GM18499 (cell line): ENCODE measurements around the gene SPRR4.

Source experiments
- ATAC-seq: cut with Tn5 transposase; IDR thresholded peaks from one replicate; pipeline ENCODE4 v1.9.1; 2021; ENCODE audit warnings: moderate number of reproducible peaks; ENCODE audit not compliant: insufficient read depth, unreplicated experiment

SPRR4 gene, protein sequence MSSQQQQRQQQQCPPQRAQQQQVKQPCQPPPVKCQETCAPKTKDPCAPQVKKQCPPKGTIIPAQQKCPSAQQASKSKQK

DNA sequence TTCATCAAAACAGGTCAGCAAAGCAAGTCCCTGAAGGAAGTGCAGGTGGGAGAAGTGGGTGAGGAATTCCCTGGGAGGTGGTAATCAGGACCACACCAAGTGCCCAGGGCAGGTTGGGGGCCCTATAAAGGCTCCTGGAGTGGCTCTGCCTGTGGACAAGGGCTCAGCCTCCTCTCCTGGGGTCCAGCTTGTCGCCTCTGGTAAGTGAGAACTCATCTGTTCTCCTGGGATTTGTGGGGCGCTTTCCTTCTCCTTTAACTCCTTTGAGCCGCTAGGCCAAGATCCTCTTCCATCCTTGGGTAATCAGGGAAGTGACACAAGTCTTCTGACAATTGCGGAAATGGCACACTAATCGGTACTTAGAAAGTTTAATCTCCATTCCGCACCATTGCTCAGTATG, at the start of gene SPRR4:
Gene SPRR4 (plus strand): TSS at position 154 of the 400 bp plus-strand sequence. CDS start 1,243 bp downstream, outside the sequence.
- ATAC-seq = no peak

DNA sequence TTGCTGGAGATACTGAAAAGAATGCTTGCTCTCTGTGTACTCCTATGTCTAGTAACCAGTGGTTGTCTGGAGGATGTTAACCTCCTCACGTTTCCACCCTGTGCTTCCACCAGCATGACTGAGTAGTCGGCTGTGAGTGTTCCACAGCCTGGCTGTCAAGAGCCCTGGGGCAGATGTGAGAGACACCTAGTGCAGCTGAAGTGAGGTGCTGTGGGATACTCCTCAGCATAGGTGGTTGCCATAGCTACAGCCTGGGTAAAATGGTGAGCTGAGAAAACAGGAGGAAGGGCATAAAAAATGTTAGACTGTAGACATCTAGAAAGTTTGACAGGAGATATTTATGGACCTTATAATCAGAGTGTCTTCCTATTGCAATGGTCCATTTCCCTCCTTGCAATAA, 46.3 kb upstream of the SPRR4 start:
- no peak for ATAC-seq

DNA sequence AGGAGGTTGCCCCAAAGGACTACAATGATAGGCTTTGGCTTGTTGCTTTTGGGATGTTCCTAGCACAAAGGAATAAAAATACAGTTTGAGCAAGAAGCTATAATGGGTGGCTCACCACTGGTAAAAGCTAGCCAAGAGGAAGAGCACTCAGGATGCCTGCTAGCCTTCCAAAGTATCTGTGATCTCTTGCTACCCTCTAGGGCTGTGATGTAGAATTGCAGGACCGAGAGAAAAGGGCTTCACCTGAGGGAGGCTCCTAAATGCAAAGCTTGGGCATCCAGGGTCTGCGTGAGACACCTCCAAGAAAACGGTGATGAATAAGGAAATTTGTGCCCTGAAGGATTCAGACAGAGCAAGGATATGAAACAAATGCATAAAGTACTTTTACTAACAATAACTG, 44.4 kb upstream of the SPRR4 start:
- no peak for ATAC-seq

DNA sequence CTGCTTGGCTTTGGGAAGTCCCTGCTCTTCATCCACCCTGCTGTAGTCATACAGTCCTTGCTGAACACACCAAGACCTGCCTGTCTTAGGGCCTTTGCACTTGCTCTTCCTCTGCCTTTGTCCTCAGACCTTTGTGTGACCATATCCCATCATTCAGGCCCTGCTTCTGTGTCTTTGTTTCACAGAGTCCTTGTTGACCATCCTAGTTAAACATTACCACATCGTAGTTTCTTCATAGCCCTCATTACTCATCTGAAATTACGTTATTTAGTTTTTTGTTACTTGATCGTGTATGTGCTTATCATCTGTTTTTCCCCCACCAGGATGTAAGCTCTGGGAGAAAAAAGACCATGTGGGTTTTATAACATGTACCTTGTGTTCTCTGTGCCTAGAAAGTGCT, 41.8 kb upstream of the SPRR4 start:
- ATAC-seq = no peak

DNA sequence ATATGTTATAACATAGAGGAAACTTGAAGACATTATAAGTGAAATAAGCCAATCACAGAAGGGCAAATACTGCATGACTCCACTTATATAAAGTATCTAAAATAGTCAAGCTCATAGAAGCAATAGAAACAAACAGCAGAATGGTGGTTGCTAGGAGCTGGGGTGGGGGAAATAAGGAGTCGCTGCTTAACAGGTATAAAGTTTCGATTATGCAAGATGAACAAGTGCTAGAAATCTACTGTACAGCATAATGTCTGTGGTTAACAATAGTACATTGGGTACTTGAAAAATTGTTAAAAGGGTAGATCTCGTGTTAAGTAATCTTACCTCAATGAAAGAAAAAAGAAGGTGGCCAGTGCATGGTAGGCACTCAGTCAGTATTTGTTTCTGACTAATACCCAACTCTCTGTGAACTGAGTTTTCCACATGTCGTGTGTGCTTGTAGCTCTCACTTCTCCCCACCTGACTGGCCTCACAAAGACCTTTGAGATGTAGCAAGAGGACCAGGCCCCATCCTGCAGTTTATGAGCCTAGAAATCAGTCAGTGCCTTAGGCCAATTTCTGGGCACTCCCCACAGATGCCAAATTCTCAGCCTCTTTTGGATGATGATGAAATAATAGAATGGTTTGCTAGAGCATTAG, 38.2 kb upstream of the SPRR4 start:
- ATAC-seq = no peak

DNA sequence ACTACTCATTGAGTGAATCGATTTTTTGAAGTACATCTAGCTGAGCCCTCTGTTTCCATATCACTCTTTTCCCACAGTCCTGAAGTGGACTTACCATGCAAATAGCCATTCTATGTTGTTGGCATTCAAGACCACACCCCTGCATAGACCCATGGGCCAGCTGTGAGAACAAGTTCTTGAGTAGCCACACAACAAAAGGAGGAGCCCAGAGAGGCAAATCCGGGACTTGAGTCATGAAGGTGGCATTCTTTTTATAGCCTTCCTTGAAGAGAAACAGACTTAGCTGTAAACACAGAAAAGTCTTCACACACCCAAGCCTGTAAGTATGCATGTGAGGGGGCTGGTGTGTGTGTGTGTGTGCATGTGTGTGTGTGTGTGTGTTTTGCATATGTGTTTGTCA, 37.3 kb upstream of the SPRR4 start:
- ATAC-seq = no peak

DNA sequence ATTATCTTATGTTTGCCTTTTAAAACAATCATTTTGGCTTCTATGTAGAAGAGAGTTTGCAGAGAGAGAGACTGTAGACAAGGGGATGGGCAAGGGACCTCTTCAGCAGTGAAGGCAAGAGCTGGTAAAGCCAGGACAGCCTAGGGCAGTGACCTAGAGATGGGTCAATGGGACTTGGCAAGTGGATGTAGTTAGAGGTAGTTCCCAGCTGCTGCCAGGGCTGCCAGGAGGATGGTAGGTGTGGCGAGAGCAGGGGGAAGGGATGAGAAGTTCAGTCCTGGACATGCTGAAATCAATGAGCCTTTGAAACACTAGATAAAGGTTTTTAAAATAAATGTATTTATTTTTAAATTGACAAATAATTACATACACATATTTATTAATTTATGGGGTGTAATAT, 29.8 kb upstream of the SPRR4 start:
- ATAC-seq = no peak

DNA sequence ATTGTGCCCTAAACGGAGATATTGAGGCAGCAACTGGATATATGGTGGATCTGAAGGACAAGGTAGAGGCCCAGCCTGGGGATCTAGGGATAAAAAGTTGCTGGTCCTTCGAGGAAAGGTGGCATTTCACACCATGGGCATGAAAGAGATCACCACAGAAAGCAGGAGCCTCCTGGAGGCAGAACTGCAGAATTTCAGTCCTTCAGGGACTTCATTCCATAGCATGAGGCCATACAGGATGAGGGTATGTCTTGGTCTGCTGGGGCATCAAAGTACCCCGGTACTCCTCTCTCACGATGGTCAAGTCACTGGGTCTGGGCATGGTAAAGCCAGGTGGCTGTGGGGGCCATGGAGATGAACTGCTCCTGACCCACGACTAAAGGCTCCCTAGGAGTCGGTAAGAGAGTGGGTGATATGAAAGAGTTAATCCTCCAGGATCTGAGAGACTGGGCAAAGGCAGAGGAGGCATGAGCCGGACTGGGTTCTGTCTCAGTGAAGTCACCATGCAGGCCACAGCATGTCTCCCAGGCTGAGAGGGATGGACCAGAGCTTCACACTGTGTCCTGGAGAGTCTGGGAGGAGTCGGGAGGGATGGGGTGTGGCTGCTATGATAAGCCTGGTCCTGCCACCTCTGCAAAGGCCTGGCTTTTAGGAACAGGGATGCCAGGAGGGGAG, 29.3 kb upstream of the SPRR4 start:
- ATAC-seq = no peak

DNA sequence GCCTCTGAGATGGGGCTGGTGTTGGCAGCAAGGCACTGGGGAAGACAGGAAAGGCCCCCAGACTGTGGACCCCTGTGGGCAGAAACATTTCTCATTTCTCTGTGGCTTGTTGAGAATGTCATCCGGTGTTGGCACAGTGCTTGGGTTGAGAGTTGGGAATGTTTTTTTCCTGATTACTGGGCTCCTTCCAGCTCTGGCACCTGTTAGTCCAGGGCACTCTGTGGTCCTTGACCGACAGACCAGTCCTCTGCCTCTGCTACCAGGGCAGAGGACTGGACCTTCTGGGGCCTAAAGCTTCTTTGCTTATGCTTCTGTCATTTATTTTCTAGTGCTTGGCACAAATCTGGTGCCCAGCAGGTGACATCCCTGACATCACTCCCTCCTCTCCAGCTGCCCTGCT, 28.3 kb upstream of the SPRR4 start:
- ATAC-seq = no peak

DNA sequence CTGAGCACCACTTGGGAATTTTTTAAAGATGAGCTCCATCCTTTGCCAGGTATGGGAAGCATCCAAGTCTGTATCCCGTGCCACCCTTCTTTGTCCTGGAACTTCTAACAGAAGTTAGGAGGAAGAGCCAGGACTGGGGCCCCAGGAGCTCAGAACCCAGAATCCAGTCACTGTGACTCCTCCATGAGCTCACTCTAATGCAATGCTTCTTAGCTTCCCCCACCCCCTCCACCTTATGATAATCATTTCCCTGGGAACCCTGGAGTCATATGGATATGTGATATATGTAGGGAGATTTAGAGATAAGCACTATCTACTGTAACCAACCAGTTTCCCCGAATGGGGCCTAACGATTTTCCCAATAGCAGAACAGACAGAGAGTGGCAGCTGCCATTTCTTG, 24.2 kb upstream of the SPRR4 start:
- ATAC-seq = no peak

DNA sequence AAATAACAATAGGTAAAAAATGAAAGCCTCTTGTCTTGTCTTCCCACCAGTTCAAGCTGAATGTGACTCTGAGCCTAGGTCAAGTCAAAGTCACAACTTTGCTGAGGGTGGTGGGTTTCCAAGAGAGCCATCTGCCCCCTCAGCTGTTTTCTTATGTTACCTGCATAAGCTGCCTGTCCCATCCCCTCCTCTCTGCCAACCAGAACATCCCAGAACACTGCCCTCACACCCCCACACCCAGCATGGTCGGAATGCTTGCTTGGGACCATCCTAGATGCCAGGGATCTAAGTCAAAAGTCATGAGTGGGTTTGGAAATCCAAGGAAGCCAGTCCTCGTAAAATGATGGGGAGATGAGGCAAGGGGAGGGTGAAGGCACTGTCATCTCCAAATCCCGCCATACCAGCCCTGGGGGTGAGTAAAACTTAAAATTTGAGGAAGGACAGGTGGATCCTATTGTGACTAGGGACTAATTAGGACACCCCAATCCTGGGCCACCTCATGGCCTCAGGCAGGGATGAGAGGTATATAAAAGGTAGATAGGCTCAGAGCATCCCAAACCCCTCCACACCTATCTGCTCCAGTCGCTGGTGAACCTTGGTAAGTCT, 23.7 kb upstream of the SPRR4 start, which contains the start of gene SPRR5:
Gene SPRR5 (plus strand): TSS at position 556 of the 606 bp plus-strand sequence. CDS start 1,349 bp downstream, outside the sequence.
- no peak for ATAC-seq

DNA sequence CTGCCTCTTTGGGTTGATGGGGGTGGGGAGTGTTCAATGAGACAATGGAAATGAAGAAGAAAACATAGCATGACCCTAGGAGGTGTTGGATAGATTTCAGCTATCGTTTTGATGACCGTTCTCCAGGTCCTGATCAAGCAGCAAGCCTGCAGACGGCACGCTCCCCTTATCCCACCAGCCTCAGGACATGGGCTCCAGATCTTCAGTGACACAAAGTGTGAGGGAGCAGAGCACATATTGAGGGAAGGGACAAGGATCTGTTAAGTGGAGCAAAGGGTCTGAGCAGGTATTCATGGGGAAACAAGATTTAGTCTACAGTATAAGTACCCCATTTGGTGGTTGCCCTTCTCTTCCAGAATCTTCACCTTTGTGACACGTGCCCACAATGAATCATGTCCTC, 18.7 kb upstream of the SPRR4 start:
- ATAC-seq = no peak

DNA sequence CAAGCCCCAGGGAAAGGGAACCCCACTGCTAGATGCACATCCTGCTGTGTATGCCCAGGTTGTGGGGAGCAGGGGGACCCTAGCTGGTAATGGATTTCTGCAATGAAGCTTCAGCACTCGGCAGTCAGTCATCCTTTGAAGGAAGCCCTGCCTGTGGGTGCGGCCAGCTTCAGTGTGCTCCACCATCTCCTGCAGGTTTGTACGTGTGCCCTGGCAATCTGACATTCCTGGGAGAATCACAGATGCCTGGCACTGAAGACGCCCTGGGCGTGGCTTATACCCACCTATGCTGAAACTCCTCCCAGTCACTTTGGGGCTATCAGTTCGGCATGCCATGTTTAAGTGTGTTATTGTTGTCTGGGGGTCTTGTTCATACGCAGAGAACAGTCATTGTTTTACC, 16.7 kb upstream of the SPRR4 start:
- no peak for ATAC-seq

DNA sequence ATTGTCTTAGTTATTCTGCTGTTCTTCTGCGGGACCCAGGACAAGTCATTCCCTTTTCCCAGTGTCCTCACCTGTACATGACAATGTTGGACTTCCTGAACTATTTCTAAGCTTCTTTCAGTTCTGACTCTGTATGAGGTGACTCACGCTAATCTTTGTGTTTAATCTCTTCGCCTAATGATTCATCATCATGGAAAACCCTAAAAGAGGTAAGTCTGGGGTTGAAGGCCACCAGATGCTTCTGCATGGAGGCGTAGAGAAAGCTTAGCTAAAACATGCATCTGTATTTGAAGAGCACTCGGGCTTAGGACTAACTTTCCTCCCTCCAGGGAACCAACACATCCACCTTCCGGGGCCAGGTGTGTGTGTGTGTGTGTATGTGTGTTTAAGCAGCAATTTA, 16.0 kb upstream of the SPRR4 start:
- no peak for ATAC-seq

DNA sequence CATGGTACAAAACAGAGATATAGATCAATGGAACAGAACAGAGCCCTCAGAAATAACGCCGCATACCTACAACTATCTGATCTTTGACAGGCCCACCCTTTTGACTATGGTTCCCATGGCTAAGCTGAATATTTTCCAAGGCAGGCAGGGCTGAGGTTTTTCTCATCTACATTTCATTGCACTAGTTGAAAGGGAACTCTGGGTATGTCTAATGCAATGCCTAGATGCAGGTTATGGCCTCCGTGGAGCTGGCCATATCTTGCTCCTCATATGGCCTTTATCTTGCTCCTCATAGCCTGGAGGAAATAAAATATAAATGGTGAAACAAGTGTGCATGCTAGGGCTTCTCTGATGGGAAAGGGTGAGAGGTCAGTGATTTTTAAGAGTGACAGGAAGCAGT, 12.9 kb upstream of the SPRR4 start:
- ATAC-seq = no peak

DNA sequence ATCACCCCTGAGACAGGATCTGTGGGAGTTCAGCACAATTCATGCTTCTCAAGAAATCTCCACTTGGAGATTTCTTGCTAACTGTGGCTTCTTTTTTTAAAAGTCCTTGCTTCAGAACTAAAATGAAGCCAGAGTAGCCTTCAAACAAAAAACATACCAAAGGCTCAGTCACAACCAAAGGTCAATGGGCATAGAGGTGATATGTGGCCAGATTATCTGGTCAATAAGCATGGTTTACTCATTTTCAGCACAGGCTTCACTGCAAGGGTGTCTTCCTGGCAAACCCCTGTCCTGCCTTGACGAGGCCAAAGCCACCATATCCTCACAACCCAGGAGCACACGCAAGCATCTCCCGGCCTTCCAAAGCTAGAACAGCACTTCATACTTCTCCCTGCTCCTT, 11.2 kb upstream of the SPRR4 start:
- ATAC-seq = no peak

DNA sequence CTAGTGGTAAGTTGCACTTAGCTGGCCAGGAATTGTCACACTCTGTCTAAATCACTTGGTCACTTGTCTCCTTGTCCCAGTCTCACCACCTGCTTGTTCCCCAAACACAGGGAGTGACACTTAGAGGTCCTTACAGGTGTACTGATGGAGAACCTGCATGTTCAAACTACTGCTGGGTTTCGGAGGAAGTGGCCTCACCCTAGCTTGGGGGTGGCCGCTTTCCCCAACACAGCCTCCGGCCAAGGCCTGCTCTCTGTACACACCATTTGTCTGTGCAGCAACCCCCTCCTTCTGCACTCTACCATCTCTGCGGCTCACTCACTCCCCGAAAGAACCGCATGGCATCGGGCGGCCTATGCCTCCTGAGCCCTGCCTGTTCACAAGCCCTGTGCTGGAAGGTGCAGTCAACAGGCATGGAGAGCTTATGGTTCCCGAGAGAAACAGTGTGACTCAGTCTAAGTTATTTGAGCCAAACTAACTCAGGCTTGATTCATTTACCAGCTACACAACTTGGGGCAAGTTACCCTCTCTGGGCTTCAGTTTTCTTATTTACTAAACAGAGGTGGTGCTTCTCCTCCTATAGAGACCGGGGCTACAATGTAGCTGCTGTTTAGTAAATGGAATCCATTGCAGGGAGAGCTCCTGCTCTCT, 10.5 kb upstream of the SPRR4 start:
- ATAC-seq = no peak

DNA sequence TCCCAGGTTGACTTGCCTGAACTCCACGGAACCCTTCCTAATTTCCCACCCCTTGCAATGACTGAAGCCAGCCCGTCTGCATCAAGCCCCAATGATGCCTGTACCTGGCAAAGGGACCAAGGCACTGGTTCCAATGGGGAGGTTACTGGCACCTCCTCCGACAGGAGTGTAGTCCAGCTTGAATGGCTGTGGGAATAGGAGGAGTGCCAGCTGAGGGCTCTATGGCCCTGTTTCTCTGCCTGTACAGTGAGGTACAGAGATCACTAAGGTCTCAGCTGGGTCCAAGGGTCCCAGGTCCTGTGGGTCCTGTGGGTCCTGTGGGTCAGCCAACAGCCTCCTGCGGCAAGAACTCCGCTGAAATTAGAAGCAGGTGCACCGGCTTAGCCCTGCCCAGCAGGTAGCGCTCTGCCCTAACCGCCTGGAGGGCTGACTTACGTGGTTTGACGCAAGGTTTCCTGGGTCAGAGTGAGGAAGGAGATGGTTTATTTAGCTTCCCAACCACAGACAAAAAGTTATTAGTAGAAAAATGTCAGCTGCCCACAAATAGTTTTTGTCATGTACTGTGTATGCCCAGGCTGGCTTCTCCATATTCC, 9.9 kb upstream of the SPRR4 start:
- ATAC-seq = no peak

DNA sequence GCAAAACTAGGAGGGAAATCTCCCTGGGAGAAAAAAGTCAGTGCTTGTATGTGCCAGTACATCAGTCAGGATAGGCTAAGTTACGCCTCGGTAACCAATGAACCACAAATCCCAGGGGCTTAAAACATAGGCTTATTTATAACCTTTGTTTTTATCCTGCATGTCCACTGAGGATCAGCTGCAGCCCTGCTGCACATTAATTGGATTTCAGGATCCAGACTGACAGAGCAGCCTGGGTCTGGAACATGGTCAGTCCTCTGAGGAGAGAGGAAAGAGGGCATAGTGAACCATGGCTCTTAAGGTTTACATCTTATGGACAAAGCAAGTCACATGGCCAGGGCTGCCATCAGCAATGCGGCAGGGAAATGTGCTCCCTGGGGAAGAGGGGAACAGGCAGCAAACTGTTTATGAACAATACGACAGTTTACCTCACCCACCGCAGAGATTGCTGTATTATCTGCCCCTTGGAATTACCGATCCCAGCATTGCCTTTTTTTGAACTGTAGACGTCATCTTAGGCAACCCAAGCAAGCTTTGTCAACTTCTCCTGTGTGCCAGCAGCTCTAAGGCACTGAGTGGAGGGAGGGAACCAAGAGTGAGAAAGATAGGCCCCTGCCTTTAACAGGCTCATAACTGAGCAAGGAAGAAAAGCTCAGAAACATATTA, 9.1 kb upstream of the SPRR4 start:
- no peak for ATAC-seq

DNA sequence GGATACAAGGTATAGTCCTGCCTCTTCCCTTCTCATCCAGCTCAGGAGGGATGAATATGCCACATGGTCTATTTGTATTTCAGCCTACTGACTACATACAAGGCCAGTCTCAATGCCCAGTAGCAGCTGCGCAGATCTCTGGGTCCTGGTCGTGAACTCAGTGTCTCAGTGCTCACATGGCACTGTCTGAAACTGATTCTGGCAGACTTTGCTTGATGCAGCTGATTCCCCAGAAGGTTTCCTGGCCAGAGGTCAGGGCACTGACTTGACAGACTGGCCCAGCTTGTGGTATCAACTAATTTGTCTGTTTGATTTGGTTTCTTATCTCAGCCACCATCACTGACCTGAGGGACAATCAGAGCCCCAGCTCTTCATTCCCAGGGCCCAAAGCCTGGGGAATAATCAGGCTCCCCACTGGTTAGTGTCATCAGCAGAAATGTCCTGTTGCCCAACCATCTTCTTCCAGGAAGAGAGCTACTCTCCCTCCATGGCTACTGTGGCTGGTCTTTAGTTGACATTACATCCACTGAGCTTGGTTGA, 7.5 kb upstream of the SPRR4 start:
- no peak for ATAC-seq
